Natural killer cell (primary cell): ENCODE data around the gene FTSJ3. TPM values are rescaled to one million over a fixed set of nuclear protein-coding genes. Genes with fewer than 3 reads are reported as not detected.

Experiments used
- ATAC-seq, 3 donors: fragments of 150-1000 bp in 2 of 3; fragments of 200-7000 bp in 1 of 3; cut with Tn5 transposase; 1 replicate in 1 of 3; 2 replicates in 2 of 3; pipeline ENCODE4 v1.10.0; 2021; ENCODE audit warnings: mild to moderate bottlenecking in 2 of 3, moderate library complexity in 2 of 3
- DNase-seq, 2 donors: peaks; one replicate each; pipeline versions ENCODE4 v3.0.0 to v3.0.0-alpha.2; 2013 to 2021; ENCODE audit warnings: mixed read lengths in 1 of 2
- H3K27ac ChIP-seq: one replicate; pipeline ENCODE4 v1.5.1; 2013; ENCODE audit warnings: mild to moderate bottlenecking, low read length
- H3K27me3 ChIP-seq: one replicate; pipeline ENCODE4 v1.6.1; 2013; ENCODE audit warnings: low read length; ENCODE audit not compliant: control insufficient read depth, insufficient read depth
- H3K36me3 ChIP-seq: one replicate; pipeline ENCODE4 v1.6.1; 2013; ENCODE audit warnings: low read length; ENCODE audit not compliant: control insufficient read depth, insufficient read depth
- H3K4me1 ChIP-seq: one replicate; pipeline ENCODE4 v1.6.1; 2013; ENCODE audit warnings: low read length; ENCODE audit not compliant: control insufficient read depth, insufficient read depth
- H3K4me3 ChIP-seq: one replicate; pipeline ENCODE4 v1.5.1; 2013; ENCODE audit warnings: low read length
- H3K9me3 ChIP-seq: one replicate; pipeline ENCODE4 v1.6.1; 2013; ENCODE audit warnings: low read length; ENCODE audit not compliant: control insufficient read depth, insufficient read depth
- H3K27ac Mint-ChIP-seq, 2 donors: one replicate each; pipeline ENCODE4 v1.8.0; 2022; ENCODE audit warnings: mild to moderate bottlenecking in 2 of 2, mixed read lengths in 2 of 2, moderate library complexity in 1 of 2
- H3K27me3 Mint-ChIP-seq, 2 donors: one replicate each; pipeline ENCODE4 v1.8.0; 2022; ENCODE audit warnings: low read depth in 2 of 2, mixed read lengths in 2 of 2
- H3K36me3 Mint-ChIP-seq: one replicate; pipeline ENCODE4 v1.8.0; 2022; ENCODE audit warnings: mixed read lengths
- H3K4me1 Mint-ChIP-seq, 2 donors: one replicate each; pipeline ENCODE4 v1.8.0; 2022; ENCODE audit warnings: mixed read lengths in 2 of 2
- H3K4me3 Mint-ChIP-seq: one replicate; pipeline ENCODE4 v1.8.0; 2022; ENCODE audit warnings: mild to moderate bottlenecking, moderate library complexity, mixed read lengths
- H3K9me3 Mint-ChIP-seq, 2 donors: one replicate each; pipeline ENCODE4 v1.8.0; 2022; ENCODE audit warnings: mixed read lengths in 2 of 2
- WGBS: methylation state at CpG from one replicate; pipeline ENCODE4 v1.1.7; 2013; ENCODE audit warnings: missing lambda C conversion rate; ENCODE audit not compliant: insufficient coverage; 5-methylcytosine and 5-hydroxymethylcytosine counted together
- intact Hi-C: fragments of 100-400 bp; cut with micrococcal nuclease; formaldehyde crosslinking; loops from one replicate; pipeline ENCODE4 v1.14.2; 2022
- total RNA-seq, 4 donors: library from RNA; stranded (reverse); fragments of 120-200 nt in 1 of 4; gene quantifications; one replicate each; pipeline versions ENCODE4 v1.2.3 to v1.2.4, GENCODE V29; 2013 to 2022
- TF ChIP-seq, protein P1 (sequence below): fragments of 200-600 bp; IDR thresholded peaks from one replicate; pipeline ENCODE4 v1.8.0; 2022; ENCODE audit warnings: antibody characterized with exemption

FTSJ3 gene
- total RNA-seq, 3 donors from 2014 or later (not counting 1 experiment from before 2014, with no cell fraction given): 35.2 to 53.5 (median 51.6) TPM

DNA sequence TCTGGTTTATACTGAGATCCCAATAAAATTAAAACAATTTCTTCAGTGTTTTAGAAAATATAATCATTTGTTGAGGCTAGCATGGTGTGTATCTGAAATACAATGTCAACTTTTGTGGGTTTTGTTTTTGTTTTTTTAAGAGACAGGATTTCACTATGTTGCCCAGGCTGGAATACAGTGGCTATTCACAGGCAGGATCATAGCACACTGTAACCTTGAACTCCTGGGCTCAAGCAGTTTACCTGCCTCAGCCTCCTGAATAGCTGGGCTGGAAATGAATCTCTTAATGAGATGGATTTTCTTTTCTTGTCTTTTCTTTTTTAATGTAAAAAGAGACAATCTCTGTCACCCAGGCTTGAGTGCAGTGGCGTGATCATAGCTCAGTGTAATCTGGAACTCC, 41.3 kb downstream of the FTSJ3 start:
- no peak for ATAC-seq
- DNase-seq: no peak
- no peaks in the 10 kb centered on the region for H3K27me3 Mint-ChIP-seq
- no peak overlapping the region for H3K27ac ChIP-seq
- no peaks in the 10 kb centered on the region for H3K4me1 ChIP-seq
- intact Hi-C loops: no loop called here
- H3K36me3 Mint-ChIP-seq: no peaks in the 10 kb centered on the region
- H3K27ac Mint-ChIP-seq: peak overlapping the region in 1 of 2 donors; percentile 21
- H3K27me3 ChIP-seq: no peaks in the 10 kb centered on the region
- no peaks in the 10 kb centered on the region for H3K9me3 ChIP-seq
- no peak overlapping the region for H3K4me3 Mint-ChIP-seq
- TF ChIP-seq, protein P1, sequence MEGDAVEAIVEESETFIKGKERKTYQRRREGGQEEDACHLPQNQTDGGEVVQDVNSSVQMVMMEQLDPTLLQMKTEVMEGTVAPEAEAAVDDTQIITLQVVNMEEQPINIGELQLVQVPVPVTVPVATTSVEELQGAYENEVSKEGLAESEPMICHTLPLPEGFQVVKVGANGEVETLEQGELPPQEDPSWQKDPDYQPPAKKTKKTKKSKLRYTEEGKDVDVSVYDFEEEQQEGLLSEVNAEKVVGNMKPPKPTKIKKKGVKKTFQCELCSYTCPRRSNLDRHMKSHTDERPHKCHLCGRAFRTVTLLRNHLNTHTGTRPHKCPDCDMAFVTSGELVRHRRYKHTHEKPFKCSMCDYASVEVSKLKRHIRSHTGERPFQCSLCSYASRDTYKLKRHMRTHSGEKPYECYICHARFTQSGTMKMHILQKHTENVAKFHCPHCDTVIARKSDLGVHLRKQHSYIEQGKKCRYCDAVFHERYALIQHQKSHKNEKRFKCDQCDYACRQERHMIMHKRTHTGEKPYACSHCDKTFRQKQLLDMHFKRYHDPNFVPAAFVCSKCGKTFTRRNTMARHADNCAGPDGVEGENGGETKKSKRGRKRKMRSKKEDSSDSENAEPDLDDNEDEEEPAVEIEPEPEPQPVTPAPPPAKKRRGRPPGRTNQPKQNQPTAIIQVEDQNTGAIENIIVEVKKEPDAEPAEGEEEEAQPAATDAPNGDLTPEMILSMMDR: no peak
- H3K4me3 ChIP-seq: no peak overlapping the region
- H3K4me1 Mint-ChIP-seq: peaks cover 18 to 29% of the 10 kb centered on the region in 2 donors
- 100% methylated on average over 1 of the region's 1 CpG for WGBS
- peaks cover 36% of the 10 kb centered on the region for H3K36me3 ChIP-seq
- H3K9me3 Mint-ChIP-seq: no peaks in the 10 kb centered on the region

DNA sequence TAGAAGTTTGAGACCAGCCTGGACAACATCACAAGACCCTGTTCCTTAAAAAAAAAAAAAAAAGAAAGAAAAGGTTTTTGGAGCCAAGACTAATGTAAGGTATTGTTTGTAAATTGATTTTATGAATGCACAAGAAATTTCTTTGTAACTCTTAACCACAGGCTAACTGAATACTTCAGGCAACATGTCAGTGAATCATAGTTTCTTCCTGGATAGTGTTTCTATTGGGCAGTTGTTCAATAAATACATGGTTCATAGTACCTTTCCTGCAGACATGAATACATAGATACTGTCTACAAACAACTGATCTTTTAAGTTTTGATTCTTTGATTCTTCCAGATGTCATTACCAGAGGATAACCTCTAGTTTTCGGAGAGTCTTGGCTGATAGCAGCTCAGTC, 41.9 kb downstream of the FTSJ3 start:
- H3K4me1 Mint-ChIP-seq: peaks cover 18 to 34% of the 10 kb centered on the region in 2 donors

DNA sequence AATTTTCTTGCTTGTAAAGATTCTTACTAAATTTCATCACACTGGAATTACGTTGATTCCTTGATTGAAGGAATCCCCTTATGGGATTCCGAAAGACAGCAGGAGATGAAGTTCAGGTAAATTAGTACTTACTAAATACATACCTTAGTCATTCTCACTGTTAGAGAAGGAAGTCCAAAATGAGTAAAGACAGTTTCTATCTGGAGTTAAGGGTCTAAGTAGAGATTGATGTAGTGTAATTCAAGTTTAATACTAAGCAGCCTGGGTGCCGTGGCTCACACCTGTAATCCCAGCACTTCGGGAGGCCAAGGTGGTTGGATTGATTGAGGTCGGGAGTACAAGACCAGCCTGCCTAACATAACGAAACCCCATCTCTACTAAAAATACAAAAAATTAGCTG, 43.9 kb downstream of the FTSJ3 start:
- Mint-ChIP-seq H3K27me3 (no peaks in the 10 kb centered on the region), H3K9me3 (no peaks in the 10 kb centered on the region), H3K36me3 (no peaks in the 10 kb centered on the region), H3K4me3 (no peak overlapping the region), H3K4me1 (peaks cover 23 to 46% of the 10 kb centered on the region in 2 donors), H3K27ac (peak overlapping the region; percentile 16 to 31)
- ATAC-seq (no peak), DNase-seq (no peak)
- intact Hi-C loops: no loop called here
- peaks cover 26% of the 10 kb centered on the region for H3K36me3 ChIP-seq
- TF ChIP-seq, protein P1: no peak
- no peaks in the 10 kb centered on the region for H3K4me1 ChIP-seq
- H3K27ac ChIP-seq: no peak overlapping the region
- 81% methylated on average over 2 of the region's 6 CpGs for whole genome bisulfite sequencing
- H3K4me3 ChIP-seq: no peak overlapping the region
- H3K9me3 ChIP-seq: no peaks in the 10 kb centered on the region
- H3K27me3 ChIP-seq: no peaks in the 10 kb centered on the region

More for the DNA sequence above, 41.9 kb downstream of the FTSJ3 start:
- intact Hi-C loops: no loop called here
- TF ChIP-seq, protein P1: no peak
- Mint-ChIP-seq H3K4me3 (no peak overlapping the region), H3K27me3 (no peaks in the 10 kb centered on the region), H3K36me3 (no peaks in the 10 kb centered on the region), H3K9me3 (no peaks in the 10 kb centered on the region), H3K27ac (peak overlapping the region in 1 of 2 donors; percentile 21)
- ATAC-seq (no peak), DNase-seq (no peak)
- no CpG with 5 or more reads among the region's 1 CpG for WGBS
- Histone ChIP-seq H3K4me1 (no peaks in the 10 kb centered on the region), H3K27ac (no peak overlapping the region), H3K9me3 (no peaks in the 10 kb centered on the region), H3K36me3 (peaks cover 37% of the 10 kb centered on the region), H3K4me3 (no peak overlapping the region), H3K27me3 (no peaks in the 10 kb centered on the region)

DNA sequence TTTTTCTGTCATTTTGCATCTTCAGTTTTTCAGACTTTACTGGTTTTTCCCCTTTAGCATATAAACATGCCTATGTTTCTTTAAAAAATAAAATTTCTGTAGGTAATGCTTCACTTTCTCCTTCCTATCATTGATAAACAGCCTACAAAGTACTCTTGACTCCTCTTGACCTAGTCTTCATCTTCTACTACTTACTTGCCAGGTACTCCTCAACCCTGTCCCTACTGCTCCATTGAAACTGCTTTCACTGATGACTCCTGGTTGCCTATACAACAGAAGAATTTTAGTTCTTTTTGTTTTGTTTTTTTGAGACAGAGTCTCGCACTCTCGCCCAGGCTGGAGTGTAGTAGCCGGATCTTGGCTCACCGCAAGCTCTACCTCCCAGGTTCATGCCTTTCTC, 46.5 kb downstream of the FTSJ3 start:
- no peak overlapping the region for H3K4me3 ChIP-seq
- Mint-ChIP-seq H3K4me1 (peaks cover 40 to 60% of the 10 kb centered on the region in 2 donors), H3K4me3 (no peak overlapping the region), H3K36me3 (no peaks in the 10 kb centered on the region), H3K9me3 (no peaks in the 10 kb centered on the region), H3K27me3 (no peaks in the 10 kb centered on the region), H3K27ac (peak overlapping the region in 1 of 2 donors; percentile 2)
- no peak for DNase-seq
- no peaks in the 10 kb centered on the region for H3K9me3 ChIP-seq
- no peak overlapping the region for H3K27ac ChIP-seq
- WGBS: 98% methylated on average over 4 of the region's 4 CpGs
- TF ChIP-seq, protein P1: no peak
- no peak for ATAC-seq
- H3K27me3 ChIP-seq: no peaks in the 10 kb centered on the region
- no peaks in the 10 kb centered on the region for H3K4me1 ChIP-seq
- intact Hi-C loops: no loop called here
- peaks cover 24% of the 10 kb centered on the region for H3K36me3 ChIP-seq
